Cerebellar cortex (tissue), 1 donor: Measurements from ENCODE around the gene GATD1.

Source experiments
- DNase-seq: peaks from one replicate; pipeline ENCODE4 v3.0.0-alpha.2; 2015; ENCODE audit warnings: low spot score

GATD1 gene

DNA sequence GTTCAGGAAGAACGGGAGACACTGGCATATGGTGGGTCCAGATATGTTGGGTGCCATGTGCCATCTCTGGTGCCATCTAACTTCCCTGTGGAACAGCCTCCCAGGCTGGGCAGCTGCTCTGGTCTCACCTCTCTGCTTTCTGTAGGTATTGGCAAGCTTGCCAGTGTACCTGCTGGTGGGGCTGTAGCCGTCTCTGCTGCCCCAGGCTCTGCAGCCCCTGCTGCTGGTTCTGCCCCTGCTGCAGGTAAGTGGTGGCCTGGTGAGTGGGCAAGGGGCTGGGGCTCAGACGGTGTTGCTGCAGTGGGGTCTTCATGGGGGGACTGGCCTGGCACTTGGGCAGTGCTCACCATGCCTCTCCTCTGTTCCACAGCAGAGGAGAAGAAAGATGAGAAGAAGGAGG is 35.1 kb upstream of the GATD1 start:
- DNase-seq = no peak

DNA sequence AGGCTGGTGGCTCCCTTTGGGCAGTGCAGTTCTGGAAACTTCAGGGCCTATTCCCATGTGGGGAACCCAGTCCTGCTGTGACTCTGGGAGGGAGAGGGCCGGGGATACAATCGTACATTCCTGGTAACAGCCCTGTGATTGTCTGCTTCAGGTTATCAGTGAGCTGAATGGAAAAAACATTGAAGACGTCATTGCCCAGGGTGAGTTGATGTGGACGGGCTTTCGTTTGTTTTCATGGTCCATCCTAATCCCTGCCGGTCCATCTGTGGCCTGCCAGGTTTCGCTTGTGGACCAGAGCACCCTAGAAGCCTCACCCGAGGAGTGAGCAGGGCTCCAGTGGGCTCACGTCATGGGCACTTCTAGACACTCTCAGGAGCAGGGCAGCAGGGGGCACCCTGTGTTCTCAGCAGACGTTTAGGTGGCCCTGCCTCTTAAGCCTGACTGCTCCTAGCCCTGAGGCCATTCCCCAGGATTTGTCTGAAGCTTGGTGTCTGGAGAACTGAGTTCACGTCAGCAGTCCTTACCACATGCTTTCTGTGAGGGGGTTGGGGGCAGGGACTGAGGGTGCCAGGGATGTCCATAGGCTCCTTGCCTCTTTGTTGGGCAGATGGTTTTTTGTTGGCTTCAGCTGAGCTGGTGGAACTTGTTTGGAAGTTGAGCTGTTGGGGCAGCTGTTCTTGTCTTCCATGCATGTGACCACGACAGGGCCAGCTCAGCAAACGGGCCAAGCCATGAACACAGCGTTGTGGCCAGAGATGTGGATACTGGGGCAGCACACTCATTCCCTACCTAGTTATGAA is 34.4 kb upstream of the GATD1 start:
- DNase-seq = no peak

DNA sequence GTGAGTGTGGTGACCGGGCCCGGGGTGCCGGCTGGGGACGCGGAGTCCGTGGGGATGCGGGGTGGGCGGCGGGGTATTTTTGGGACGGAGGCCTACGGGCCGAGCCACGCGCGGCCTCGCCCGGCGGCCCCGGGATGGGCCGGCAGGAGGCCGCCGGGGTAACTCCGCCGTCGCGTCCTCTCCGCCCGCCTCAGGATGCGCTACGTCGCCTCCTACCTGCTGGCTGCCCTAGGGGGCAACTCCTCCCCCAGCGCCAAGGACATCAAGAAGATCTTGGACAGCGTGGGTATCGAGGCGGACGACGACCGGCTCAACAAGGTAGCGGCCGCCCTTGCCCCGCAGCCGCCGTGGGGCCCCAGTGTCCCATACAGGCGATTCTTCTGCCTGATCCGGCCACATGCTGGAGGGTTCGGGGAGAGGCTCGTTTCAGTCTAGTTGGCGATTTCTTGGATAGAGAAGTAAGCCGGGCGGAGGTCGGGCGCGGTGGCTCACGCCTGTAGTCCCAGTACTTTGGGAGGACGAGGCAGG is 32.8 kb upstream of the GATD1 start:
- no peak for DNase-seq

DNA sequence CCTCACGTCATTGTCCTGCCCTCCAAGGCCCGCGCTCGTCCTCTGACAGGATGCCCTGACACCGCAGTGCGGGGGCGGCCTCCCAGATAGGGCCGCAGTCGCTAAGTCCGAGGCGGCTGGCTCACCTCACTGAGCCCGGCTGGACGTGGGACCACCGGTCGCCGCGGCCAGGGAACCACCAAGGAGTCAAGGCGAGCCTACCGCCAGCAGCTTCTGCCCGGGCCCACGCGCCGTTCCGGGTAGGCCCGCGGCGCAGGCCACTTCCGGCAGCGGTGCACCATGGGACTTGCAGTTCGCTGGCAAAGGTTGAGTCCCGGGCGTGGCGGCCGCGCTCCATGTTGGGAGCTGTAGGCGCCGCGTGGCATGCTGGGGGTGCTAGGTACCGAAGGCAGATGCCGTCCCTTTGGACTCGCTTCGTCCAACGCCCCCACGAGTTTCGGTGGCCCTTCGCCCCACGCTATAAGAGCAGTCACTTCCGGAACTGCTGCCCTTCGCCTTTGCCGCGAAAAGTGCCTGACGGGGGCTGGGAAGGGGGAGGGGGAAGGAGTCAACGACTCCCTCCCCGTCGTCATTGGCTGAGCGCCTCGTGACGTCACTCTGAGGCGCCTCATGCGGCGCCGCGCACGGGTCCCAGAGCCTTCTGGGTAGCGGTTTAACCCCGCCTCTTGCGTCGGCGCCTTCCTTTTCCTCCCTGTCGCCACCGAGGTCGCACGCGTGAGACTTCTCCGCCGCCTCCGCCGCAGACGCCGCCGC is 32.2 kb upstream of the GATD1 start, which contains the start of gene RPLP2:
TSS of gene RPLP2 (plus strand) at position 681 of the 753 bp plus-strand sequence. CDS start 268 bp downstream, outside the sequence.
- DNase-seq = peak; percentile 96

DNA sequence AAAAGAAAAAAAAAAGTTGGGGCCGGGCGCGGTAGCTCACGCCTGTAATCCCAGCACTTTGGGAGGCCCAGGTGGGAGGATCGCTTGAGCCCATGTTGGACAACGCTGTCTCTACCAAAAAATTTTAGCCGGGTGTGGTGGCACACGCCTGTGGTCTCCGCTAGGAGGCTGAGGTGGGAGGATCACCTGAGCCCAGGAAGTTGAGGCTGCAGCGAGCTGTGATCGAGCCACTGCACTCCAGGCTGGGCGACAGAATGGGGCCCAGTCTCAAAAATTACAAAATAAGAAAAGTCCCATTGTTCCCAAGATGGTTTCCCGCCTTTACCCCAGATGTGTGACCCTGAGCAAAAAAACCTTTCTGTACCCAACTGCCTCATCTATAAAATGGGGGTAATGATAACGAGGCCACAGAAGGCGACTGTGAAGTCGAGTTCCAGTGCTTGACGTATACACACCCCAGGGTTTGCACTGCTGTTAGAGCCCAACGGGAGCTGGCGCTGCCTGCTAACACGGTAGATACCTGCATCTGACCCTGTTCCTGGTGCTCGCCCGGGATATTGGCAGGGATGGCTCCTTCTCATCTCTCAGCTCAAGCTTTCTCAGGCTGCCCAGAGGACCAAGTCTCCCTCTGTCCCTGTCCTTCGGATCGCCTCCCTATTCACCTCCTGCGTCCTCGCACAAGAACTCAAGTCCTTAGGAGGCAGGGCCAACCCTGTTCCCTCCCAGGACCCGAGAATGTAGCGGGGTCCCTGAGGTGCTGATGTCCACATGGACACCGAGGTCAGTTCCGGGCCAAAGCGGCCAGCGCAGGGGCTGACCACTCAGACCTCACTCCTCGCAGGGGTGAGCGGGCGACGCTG is 31.4 kb upstream of the GATD1 start:
- DNase-seq = peak; percentile 78

DNA sequence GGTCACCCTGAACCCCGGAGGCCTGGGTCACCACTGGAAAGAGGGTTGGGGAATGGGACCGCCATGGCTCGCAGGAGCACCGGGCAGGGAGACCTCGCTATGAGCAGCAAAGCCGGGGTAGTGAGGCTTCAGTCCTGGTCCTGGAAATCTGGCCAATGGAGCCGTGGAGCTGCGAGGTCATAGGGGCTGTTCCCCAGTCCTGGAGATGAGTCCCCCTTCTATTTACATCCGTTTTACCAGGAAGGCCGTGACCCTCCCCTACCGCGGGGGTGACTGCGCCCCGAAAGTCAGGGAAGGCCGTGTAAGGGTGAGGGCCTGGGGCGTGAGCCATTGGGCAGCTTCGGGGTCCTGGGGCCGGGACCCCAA is 27.3 kb upstream of the GATD1 start:
- DNase-seq = no peak

DNA sequence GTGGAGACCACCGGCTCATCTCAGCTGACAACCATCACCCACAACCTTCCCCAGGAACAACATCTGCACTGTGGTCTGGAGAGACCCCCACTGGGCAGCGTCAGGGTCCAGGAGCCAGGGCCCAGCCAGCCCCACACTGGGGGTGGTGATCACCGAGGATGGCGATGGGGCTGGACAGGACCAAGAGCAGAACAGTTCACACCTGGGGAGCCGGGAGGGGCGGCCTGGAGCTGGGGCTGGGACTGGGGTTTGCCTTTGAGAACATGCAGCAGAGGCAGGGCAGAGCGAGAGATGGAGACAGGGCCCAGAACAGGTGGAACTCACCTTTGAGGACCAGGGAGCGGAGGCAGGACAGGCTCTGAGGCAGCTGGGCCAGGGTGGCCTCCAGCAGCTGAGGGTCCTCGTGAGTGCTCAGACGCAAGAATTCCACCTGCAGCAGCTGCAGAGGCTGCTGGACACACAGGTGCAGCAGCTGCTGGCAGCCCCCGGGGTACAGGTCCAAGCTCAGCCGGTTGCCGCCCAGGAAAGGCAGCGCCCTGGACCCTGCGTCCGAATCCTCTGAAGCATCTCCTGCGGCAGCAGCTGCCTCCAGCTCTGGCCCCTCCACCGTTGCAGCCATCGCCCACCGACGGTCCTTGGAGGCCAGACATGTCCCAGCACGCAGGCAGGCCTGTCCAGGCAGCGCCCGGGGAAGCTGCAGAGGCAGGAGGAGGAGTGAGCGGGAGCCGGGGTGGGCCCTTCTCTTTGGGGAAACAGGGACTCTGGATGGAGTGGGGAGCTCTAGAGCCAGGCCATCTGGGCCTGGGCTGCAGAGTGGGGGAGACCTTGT is 26.7 kb upstream of the GATD1 start:
- no peak for DNase-seq

DNA sequence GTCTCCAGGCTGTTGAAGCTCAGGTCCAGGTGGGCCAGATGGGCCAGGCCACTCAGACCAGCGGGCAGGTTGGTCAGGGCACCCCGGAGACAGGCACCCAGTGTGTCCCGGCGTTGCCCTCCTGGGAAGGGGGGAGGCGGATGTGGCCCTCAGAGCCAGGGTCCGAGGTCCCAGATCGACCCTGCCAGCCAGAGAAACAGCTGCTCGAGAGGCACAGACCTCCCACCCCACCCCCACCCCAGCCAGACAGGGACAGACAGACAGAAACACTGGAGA is 26.1 kb upstream of the GATD1 start:
- DNase-seq = no peak

DNA sequence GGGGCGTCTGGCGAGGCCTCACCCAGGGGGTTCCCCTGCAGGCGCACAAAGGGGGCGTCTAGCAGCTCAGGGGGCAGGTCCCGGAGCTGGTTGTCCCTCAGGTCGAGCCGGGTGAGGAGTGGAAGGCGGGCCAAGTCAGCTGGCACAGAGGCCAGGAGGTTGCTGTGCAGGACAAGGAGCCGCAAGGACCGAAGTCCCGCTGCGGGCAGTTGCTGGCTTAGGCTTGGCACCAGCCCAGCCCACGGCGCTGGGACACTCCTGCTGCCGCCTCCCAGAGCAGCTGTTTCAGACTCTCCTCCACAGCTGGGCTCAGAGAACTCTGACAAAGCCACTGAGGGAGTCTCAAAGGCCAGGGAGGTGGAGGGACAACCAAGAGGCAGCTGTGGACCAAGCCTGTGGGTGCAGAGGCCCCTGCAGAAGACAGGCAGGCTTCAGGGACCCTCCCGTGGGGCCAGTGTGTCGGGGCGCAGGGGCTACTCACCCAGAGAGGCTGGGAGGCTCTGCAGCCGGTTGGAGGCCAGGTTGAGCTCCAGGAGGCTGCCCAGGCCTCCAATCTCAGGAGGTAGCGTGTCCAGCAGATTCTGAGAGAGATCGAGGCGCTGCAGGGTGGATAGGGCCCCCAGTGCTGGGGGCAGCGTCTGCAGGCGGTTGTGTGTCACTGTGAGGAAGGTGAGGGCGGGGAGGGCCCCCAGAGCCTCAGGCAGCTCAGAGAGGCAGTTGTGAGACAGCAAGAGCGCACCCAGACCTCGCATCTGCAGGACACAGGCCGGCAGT is 25.6 kb upstream of the GATD1 start:
- no peak for DNase-seq

DNA sequence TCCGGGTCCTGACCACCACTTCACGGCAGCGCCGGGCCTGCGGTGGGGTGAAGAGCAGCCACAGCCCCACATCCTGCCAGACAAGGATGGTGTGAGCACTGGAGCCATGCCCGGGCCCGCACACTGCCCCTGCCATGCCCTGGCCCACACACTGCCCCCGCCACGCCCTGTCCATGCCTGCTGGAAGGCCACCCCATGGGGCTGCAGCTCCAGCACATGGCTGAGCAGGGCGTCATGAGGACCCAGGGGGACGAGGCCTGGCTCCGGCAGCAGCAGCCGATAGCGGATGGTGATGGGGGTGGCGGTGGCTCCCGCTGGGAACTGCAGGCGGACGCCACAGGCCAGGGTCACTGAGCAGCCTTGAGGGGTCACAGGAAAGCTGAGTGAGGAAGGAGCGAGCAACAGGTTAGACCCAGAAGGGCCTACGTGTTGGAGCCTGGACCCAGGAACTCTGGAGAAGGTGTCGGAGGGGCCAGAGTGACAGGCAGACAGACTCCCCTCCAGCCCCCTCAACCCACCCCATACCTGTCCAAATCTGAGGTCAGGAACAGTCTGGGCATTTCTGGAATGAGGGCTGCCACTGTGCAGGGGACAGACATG is 24.8 kb upstream of the GATD1 start:
- no peak for DNase-seq

DNA sequence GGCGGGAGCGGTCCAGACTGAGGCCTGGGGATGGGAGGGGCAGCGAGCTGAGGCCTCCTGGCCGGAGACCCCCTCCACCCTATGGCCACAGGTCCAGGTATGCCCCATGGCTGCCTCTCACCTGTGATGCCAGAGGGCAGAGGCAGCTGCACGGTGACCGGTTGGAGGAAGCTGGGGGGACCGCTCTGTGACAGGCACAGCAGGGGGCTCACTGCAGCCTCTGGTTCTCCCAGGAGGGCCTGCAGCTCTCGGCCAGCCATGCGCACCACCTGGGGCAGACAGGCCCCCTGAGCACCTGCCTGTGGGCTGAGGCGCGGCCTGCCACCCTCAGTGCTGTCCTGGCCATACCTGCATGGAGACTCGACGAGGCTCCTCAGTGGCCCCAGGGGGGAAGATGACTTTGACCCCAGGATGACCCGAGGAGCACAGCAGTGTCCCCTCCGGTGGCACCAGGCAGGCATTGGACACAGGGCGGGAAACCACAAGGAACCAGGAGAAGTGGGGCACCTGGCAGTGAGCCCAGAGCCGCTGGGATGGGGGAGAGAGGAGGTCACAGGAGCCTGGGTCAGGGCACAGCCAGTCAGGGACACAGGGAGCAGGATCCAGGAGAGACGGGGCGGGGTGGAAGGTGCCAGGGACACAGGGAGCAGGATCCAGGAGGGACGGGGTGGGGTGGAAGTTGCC is 24.0 kb upstream of the GATD1 start:
- no peak for DNase-seq

DNA sequence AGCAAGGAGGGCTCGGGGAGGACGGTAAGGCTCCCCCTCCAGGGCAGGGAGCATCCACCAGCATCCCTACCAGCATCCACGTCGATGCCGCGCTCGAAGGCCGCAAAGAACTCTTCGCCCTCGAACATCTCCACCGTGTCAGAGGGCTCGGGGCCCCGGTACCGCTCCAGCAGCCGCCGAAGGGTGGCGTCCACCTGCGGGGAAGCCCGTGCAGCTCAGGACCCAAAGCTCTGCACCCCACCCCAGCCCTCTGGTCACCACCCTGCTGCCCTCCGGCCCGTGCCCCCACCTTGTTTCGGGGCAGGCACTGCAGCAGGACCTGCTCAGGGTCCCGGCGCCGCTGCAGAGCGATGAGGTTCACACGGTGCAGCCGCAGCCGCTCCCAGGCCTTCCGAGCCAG is 23.2 kb upstream of the GATD1 start:
- DNase-seq = no peak

DNA sequence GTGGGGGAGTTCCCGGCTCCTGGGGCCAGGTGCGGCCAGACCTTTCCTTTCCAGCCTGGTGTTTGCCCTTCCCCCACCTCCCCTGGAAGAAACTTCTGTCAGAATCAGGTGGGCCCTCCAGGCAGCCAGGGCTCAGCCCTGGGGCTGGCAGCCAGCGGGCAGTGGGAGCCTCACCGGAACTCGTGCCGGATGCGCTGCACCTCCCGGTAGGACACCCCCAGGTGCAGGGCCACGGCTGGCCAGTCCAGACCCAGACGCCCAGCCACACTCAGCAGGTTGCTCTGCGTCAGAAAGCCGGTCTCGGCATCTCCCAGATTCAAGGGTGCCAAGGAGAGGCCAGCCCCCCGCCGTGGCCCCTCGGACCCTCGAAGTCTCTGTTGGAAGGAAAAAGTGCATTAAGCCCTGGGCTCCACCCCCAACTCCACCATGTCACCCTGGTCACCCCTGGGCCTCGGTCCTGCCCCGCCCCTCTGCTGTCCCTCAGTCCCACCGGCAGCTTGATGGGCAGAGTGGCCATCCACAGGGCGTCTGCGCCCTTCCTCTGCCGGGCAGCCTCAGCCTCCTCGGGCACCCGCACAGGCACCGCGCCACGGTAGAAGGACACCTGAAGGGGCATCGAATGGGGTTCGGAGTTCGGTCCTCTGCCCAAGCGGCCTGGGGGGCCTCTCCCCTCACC is 22.5 kb upstream of the GATD1 start:
- DNase-seq = no peak

DNA sequence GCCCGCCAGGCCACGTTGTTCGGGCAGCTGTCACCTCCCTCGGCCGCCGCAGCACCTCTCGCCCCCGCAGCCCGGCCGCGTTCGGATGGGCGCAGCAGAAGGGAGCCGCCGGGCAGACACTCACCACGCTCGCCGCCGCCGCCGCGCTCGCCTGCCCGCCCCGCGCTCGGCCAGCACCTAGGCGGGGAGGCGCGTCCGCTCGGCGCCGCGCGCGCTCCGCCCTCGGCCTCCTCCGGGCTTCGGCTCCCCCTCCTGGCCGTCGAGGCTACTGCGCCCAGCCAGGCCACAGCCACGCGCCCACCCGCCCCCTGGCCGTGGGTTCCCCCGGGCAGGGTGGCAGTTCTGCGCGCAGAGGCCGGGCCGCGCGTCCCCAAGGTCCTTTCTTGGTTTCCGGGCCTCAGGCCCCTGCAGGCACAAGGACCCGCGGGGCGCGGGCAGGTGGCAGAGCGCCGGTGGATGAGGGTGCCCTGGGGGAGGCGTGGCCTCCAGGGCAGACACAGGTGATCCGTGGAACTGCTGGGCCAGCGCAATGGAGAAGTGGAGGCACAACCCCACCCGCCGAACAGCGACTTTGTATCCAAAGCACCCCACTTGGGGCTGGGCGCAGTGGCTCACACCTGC is 20.9 kb upstream of the GATD1 start, which contains the start of gene SLC25A22:
TSS of gene SLC25A22 (minus strand) at position 189 of the 621 bp plus-strand sequence. CDS start 3,275 bp downstream, outside the sequence.
- DNase-seq = peak; percentile 70

DNA sequence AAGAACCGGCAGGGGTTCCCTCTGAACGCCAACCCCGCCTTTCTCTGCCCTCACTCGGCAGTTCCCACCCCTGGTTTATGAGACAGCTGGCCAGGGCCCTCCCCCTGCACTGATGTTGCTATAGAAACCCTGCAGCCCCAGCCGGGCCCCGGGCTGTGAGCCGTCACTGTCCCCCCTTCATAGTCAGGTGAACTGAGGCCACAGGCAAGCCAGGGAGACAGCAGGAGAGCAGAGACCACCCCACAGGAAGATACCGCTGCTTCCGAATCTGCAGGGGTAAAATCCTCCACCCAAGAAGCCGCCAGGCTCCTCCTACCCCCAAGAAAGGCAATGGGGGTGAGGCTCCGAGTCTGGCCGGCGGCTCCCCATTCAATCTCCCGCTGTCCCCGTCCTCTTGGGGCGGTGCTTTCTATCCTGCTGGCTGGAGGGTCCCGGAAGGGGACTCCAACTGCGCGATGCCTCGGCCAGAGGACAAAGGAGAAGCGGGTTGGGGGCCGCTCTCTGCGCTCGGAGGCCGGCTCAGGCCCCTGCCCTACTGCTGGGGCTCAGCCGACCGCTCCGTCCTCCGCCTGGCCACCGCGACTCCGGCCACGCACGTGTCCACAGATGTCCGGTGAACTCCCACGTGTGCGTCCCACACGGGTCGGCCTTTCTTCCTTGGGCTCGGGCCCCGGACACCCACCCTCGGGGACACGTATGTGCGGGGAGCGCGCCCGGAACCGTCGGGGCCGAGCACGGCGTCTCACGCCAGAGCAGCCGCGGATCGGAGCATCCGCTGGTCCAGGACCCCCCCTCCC is 20.2 kb upstream of the GATD1 start:
- peak; percentile 70 for DNase-seq

DNA sequence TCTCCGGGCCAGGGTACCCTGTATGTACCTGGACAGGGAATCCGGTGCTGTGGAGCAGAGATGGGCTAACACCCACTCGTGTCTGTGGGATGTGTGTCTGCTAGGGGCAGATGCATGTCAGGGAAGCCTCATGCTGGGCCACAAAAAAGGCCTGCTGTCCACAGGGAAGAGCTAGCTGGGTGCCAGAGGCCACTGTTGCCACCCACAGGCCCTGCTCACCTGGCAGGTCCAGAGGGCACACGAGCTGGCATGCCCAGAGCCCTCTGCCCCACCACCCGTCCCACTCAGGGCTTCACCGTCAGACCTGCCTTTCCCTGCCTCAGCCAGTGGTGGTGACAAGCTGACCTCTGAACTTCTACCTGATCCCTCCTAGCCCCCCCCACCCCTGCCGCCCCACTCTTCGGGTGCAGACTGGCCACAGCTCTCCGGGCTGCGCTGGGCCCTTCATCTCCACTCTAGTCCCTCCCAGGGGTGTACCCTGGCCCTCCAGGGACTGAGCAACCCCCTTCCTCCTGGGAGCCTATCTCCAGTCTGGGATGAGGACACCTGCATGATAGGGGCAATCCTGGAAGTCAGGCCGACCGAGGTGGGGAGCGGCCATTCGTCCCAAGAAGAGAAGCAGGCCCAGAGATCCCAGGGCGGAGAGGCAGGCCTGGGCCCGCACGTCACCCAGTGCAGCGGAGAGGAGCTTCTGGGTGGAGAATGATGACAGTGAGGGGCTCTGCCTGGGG is 19.4 kb upstream of the GATD1 start:
- no peak for DNase-seq
